Right lobe of liver (tissue), 6 donors: ENCODE data around the gene TBX18. TPM values are rescaled to one million over a fixed set of nuclear protein-coding genes. Genes with fewer than 3 reads are reported as not detected.

ENCODE experiments used
- ATAC-seq, 4 donors: fragments of 200-7000 bp; cut with Tn5 transposase; one replicate each; pipeline ENCODE4 v1.9.1; 2020; ENCODE audit warnings: mild to moderate bottlenecking in 4 of 4, moderate library complexity in 4 of 4
- DNase-seq, 3 donors: peaks; one replicate each; pipeline ENCODE4 v3.0.0-alpha.2; 2020
- H3K27ac ChIP-seq, 3 donors: fragments of 200-600 bp; one replicate each; pipeline ENCODE4 v1.8.0; 2022
- H3K27me3 ChIP-seq, 2 donors: fragments of 200-600 bp; one replicate each; pipeline ENCODE4 v1.8.0; 2022
- H3K36me3 ChIP-seq, 4 donors: fragments of 200-600 bp; sonication (generic) in 1 of 4; one replicate each; pipeline versions ENCODE4 v1.5.1 to v1.8.0; 2017 to 2022; ENCODE audit warnings: control low read depth in 1 of 4
- H3K4me1 ChIP-seq, 4 donors: fragments of 200-600 bp; sonication (generic) in 1 of 4; one replicate each; pipeline versions ENCODE4 v1.5.1 to v1.8.0; 2017 to 2022; ENCODE audit warnings: control low read depth in 1 of 4
- H3K4me3 ChIP-seq, 3 donors: fragments of 200-600 bp; one replicate each; pipeline ENCODE4 v1.8.0; 2022
- H3K9me3 ChIP-seq, 4 donors: fragments of 200-600 bp; sonication (generic) in 1 of 4; one replicate each; pipeline versions ENCODE4 v1.5.1 to v1.8.0; 2017 to 2022; ENCODE audit warnings: control low read depth in 1 of 4
- POLR2A ChIP-seq: fragments of 450-650 bp; IDR thresholded peaks from one replicate; pipeline ENCODE4 v1.6.1; 2017; ENCODE audit warnings: antibody characterized with exemption, mild to moderate bottlenecking
- WGBS: methylation state at CpG from one replicate; pipeline ENCODE4 v1.1.6; 2018; ENCODE audit warnings: low coverage, low lambda C conversion rate; ENCODE audit not compliant: insufficient coverage; ENCODE audit errors: missing lambda C conversion rate; 5-methylcytosine and 5-hydroxymethylcytosine counted together
- intact Hi-C, 2 donors: fragments of 100-400 bp; cut with DNase I; formaldehyde crosslinking; loops; one replicate each; pipeline versions ENCODE4 v1.11.2 to v1.14.1; 2022
- total RNA-seq, 6 experiments: library from RNA; depleted of rRNA in 2 of 6; stranded (reverse); fragments of >200 nt in 2 of 6; fragmentation: NEBNext Ultra II Directional in 3 of 6; extraction: Animal tissue kit (Norgen Biotek cat#: 25700) in 3 of 6; gene quantifications; one replicate each; pipeline versions ENCODE4 v1.1.0 to v1.2.4, GENCODE V29; 2016 to 2023
- TF ChIP-seq, protein P1 (sequence below), 4 donors: fragments of 200-600 bp in 3 of 4; fragments of 450-650 bp in 1 of 4; IDR thresholded peaks; one replicate each; pipeline versions ENCODE4 v1.5.1 to v1.8.0; 2016 to 2022; ENCODE audit warnings: antibody characterized with exemption in 4 of 4, mild to moderate bottlenecking in 2 of 4
- donor health status: DM: no; HTN: yes; CAD: no.
- donor health status: DM: no; HTN: no; CAD: no.
- donor health status: DM: no; HTN: no; CAD: no.
- donor health status: DM: no; HTN: yes; CAD: no.
- donor health status: DM: no; HTN: yes; CAD: no.

TBX18 gene
- total RNA-seq, 6 experiments from 2014 or later = 0.15 to 0.87 (median 0.49) TPM; not detected in 1

DNA sequence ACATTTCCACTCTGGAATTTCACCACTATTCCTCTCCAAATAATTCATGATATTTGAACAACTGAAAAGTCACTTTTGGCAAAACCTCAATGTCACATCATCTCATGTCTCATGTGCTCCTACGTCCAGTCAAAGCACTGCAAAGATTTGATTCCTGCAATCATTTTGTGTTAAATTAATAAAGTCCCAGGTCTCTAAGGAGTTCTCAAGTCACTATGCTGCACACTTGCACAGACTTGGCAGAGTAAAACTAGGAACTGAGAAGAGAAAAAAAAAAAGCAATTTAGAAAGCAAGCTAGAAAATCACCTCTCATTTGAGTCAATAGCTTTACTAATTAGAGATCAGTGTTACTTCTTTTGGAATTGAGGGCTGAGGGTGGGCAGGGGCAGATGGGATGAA, 11.2 kb downstream of the TBX18 start:
- intact Hi-C loops = no loop called here
- WGBS = 0% methylated on average over 1 of the region's 1 CpG
- no peak for TF ChIP-seq POLR2A
- TF ChIP-seq, protein P1, sequence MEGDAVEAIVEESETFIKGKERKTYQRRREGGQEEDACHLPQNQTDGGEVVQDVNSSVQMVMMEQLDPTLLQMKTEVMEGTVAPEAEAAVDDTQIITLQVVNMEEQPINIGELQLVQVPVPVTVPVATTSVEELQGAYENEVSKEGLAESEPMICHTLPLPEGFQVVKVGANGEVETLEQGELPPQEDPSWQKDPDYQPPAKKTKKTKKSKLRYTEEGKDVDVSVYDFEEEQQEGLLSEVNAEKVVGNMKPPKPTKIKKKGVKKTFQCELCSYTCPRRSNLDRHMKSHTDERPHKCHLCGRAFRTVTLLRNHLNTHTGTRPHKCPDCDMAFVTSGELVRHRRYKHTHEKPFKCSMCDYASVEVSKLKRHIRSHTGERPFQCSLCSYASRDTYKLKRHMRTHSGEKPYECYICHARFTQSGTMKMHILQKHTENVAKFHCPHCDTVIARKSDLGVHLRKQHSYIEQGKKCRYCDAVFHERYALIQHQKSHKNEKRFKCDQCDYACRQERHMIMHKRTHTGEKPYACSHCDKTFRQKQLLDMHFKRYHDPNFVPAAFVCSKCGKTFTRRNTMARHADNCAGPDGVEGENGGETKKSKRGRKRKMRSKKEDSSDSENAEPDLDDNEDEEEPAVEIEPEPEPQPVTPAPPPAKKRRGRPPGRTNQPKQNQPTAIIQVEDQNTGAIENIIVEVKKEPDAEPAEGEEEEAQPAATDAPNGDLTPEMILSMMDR (IDR thresholded peaks at IDR 0.05) = no peak
- no peak overlapping the region for H3K4me3 ChIP-seq
- DNase-seq (no peak), ATAC-seq (no peak)
- no peaks in the 10 kb centered on the region for H3K4me1 ChIP-seq
- H3K36me3 ChIP-seq = no peaks in the 10 kb centered on the region
- peaks cover 0 to 9% of the 10 kb centered on the region in 2 donors for H3K27me3 ChIP-seq
- no peak overlapping the region for H3K27ac ChIP-seq
- H3K9me3 ChIP-seq = no peaks in the 10 kb centered on the region

DNA sequence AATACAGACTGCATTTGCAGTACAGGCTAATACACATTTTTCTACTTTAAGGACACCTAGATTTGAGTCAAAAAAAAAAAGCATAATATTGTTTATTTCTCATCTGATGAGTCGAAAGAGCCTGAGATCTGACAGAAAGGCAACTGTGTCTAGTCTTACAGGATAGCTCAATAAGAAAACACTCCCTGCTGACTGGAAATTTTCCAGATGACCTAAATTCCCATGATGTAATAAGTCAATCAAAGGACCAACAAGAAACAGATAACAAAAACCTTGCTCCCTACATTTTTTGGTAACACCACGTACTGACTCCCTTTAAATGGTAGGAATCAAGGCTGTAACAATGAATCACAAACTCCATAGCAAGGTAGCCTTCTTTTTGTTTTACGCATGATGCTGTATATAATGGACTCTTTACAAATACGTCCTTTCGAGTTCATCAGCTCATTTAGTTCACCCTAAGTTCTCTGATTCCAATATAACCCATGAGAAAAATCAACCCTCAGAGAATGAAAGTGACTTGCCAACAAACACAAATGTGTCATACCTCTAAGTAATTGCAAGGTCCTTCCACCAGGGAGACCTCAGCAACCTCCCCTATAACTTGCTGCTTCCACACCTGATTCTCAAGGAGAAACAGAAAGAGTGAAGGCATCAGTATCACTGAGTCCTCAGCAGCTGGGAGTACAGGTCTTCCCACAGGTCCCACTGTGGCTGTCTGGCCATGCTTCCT, 12.1 kb downstream of the TBX18 start:
- no peaks in the 10 kb centered on the region for H3K36me3 ChIP-seq
- H3K4me1 ChIP-seq = no peaks in the 10 kb centered on the region
- no peak for TF ChIP-seq POLR2A
- TF ChIP-seq, protein P1 (IDR thresholded peaks at IDR 0.05) = no peak
- H3K27ac ChIP-seq = no peak overlapping the region
- intact Hi-C loops = no loop called here
- DNase-seq (no peak), ATAC-seq (no peak)
- H3K9me3 ChIP-seq = no peaks in the 10 kb centered on the region
- H3K4me3 ChIP-seq = no peak overlapping the region
- 58% methylated on average over 5 of the region's 5 CpGs for WGBS
- H3K27me3 ChIP-seq = peaks cover 0 to 4% of the 10 kb centered on the region in 2 donors

DNA sequence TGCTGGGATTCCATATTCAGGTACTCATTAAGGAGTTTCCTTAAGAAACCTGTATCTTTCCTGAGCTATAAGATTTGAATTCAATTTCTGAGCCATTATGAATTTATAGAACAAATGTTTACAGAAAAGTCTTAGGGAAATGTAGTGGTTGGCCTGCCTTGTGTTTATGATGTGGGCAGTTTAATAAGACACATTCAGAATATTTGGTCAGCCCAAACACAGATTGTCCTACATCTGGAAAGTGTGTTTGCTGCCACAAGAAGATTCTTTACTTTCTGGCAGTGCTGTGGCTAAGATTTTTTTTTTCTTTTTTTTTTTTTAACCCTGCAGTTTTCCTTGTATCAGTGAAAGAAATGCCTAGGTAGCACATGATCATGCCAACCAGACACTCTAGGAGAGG, 15.2 kb downstream of the TBX18 start:
- no peak for DNase-seq
- Histone ChIP-seq H3K4me3 (no peak overlapping the region), H3K9me3 (no peaks in the 10 kb centered on the region), H3K27ac (no peak overlapping the region), H3K4me1 (no peaks in the 10 kb centered on the region), H3K27me3 (peaks cover 0 to 4% of the 10 kb centered on the region in 2 donors), H3K36me3 (no peaks in the 10 kb centered on the region)
- ATAC-seq = no peak
- intact Hi-C loops = no loop called here
- TF ChIP-seq, protein P1 (IDR thresholded peaks at IDR 0.05) = no peak
- no peak for TF ChIP-seq POLR2A

DNA sequence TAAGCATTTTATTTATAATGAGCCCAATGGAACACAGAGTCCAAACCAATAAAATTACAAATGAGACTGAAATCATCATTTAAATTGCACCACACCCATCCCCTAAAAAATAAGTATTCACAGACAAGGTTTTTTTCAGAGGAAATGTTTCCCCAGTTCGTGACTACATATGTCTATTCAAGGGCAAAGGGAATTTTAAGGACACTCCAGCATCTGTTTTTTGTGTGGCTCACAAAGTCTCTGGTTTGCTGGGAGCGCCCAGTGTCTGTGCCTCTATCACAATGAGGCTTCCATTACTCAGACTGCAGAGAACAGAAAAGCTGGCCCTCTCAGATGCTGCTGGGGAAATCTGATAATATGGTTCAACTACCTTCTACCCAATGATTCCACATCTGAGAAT, 16.0 kb downstream of the TBX18 start:
- no peaks in the 10 kb centered on the region for H3K36me3 ChIP-seq
- H3K27ac ChIP-seq = no peak overlapping the region
- H3K4me3 ChIP-seq = no peak overlapping the region
- intact Hi-C loops = no loop called here
- WGBS = 38% methylated on average over 2 of the region's 2 CpGs
- no peaks in the 10 kb centered on the region for H3K9me3 ChIP-seq
- peaks cover 0 to 4% of the 10 kb centered on the region in 2 donors for H3K27me3 ChIP-seq
- ATAC-seq (no peak), DNase-seq (no peak)
- no peaks in the 10 kb centered on the region for H3K4me1 ChIP-seq
- no peak for TF ChIP-seq POLR2A

DNA sequence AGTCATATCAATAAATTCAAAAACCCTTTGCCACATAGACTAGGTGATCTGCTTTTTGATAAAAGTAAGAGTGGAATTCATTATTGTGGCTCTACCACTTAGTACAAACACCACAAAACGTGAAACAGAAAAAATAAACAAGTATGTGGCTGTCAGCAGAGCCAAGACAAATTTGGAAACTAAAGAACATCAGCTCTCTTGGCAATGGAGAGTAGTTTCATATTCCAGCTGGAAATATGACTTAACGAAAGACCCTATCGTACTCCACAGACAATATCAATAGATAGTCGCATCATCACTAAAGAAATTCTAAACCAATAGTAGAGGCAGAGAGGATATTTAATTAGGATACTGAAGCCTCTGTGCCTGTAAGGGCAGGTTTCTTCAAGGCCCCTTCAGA, 20.8 kb downstream of the TBX18 start:
- H3K27ac ChIP-seq = no peak overlapping the region
- H3K27me3 ChIP-seq = no peaks in the 10 kb centered on the region
- 44% methylated on average over 4 of the region's 4 CpGs for WGBS
- no peak overlapping the region for H3K4me3 ChIP-seq
- peaks cover 0 to 11% (median 0%) of the 10 kb centered on the region in 4 donors for H3K4me1 ChIP-seq
- no peak for DNase-seq
- H3K36me3 ChIP-seq = no peaks in the 10 kb centered on the region
- intact Hi-C loops = no loop called here
- no peak for ATAC-seq
- no peaks in the 10 kb centered on the region for H3K9me3 ChIP-seq
- TF ChIP-seq POLR2A = no peak
